Epithelial cell of proximal tubule (primary cell): ENCODE results near the gene CNR1. TPM values are rescaled to one million over a fixed set of nuclear protein-coding genes. Genes with fewer than 3 reads are reported as not detected.

Experiments used
- DNase-seq: peaks from one replicate; pipeline ENCODE4 v3.0.0-alpha.2; 2011; ENCODE audit warnings: low read depth
- H3K4me3 ChIP-seq: 2 replicates; pipeline ENCODE4 v1.5.1; 2011; ENCODE audit warnings: low read depth, mild to moderate bottlenecking, low read length
- CTCF ChIP-seq: conservative IDR thresholded peaks from 2 replicates; pipeline ENCODE4 v1.5.1; 2012; ENCODE audit warnings: low read depth, mild to moderate bottlenecking, low read length
- total RNA-seq: library from RNA; depleted of rRNA; stranded (reverse); fragments of >200 nt; gene quantifications from 2 replicates; pipeline ENCODE4 v1.2.3, GENCODE V29; 2015

The CNR1 gene
- total RNA-seq, 1 donor from 2014 or later: 4.2 TPM

GRCh38 chr6:88144637-88145297 is 21.4 kb downstream of the CNR1 start:
- no peak for TF ChIP-seq CTCF
- DNase-seq: no peak
- H3K4me3 ChIP-seq: no peak overlapping the region

- no peak for DNase-seq
- TF ChIP-seq CTCF: no peak
- no peak overlapping the region for H3K4me3 ChIP-seq
These were observed 22.6 kb downstream of the CNR1 start for GRCh38 chr6:88143421-88144157.

- no peak for TF ChIP-seq CTCF
- H3K4me3 ChIP-seq: no peak overlapping the region
These were observed 23.9 kb downstream of the CNR1 start for GRCh38 chr6:88142297-88142668.

GRCh38 chr6:88141561-88142296 is 24.4 kb downstream of the CNR1 start:
- H3K4me3 ChIP-seq: no peak overlapping the region
- no peak for DNase-seq
- no peak for TF ChIP-seq CTCF

More at GRCh38 chr6:88142297-88142668, 23.9 kb downstream of the CNR1 start:
- no peak for DNase-seq

GRCh38 chr6:88137915-88138314 is 28.2 kb downstream of the CNR1 start:
- TF ChIP-seq CTCF: no peak
- no peak overlapping the region for H3K4me3 ChIP-seq
- no peak for DNase-seq

GRCh38 chr6:88135578-88136114 is 30.5 kb downstream of the CNR1 start:
- TF ChIP-seq CTCF: no peak
- DNase-seq: no peak
- no peak overlapping the region for H3K4me3 ChIP-seq
